GM19193 (cell line): Measurements from ENCODE around the gene CHD5.

ENCODE experiments used
- POLR2A ChIP-seq: IDR thresholded peaks from 4 replicates; pipeline ENCODE4 v1.6.1; 2011; ENCODE audit not compliant: insufficient read depth, insufficient read length; ENCODE audit errors: extremely low read depth

The CHD5 gene

GRCh38 chr1:6080469-6080868 is 99.7 kb downstream of the CHD5 start:
- no peak for TF ChIP-seq POLR2A

- TF ChIP-seq POLR2A = no peak
Observed at GRCh38 chr1:6077919-6078318, 102.2 kb downstream of the CHD5 start.

GRCh38 chr1:6077506-6077905 is 102.6 kb downstream of the CHD5 start:
- no peak for TF ChIP-seq POLR2A

- TF ChIP-seq POLR2A = no peak
Observed at GRCh38 chr1:6075748-6076147, 104.4 kb downstream of the CHD5 start.

- TF ChIP-seq POLR2A = no peak
Observed at GRCh38 chr1:6074192-6074901, 105.8 kb downstream of the CHD5 start.

- TF ChIP-seq POLR2A = no peak
Observed at GRCh38 chr1:6073480-6074053, 106.6 kb downstream of the CHD5 start.

GRCh38 chr1:6072774-6073479 is 107.2 kb downstream of the CHD5 start:
- no peak for TF ChIP-seq POLR2A

GRCh38 chr1:6071219-6071618 is 108.9 kb downstream of the CHD5 start:
- no peak for TF ChIP-seq POLR2A

- no peak for TF ChIP-seq POLR2A
Observed at GRCh38 chr1:6070450-6070974, 109.6 kb downstream of the CHD5 start.

- TF ChIP-seq POLR2A = no peak
Observed at GRCh38 chr1:6069573-6069972, 110.5 kb downstream of the CHD5 start.

GRCh38 chr1:6068932-6069331 is 111.2 kb downstream of the CHD5 start:
- TF ChIP-seq POLR2A = no peak

GRCh38 chr1:6068073-6068472 is 112.0 kb downstream of the CHD5 start:
- TF ChIP-seq POLR2A = no peak

GRCh38 chr1:6066680-6067079 is 113.4 kb downstream of the CHD5 start:
- no peak for TF ChIP-seq POLR2A

- TF ChIP-seq POLR2A = no peak
Observed at GRCh38 chr1:6065093-6065858, 114.8 kb downstream of the CHD5 start.

- TF ChIP-seq POLR2A = no peak
Observed at GRCh38 chr1:6062670-6063069, 117.5 kb downstream of the CHD5 start.
